ENCODE measurements around the gene GNG8. TPM values are rescaled to one million over a fixed set of nuclear protein-coding genes. Genes with fewer than 3 reads are reported as not detected.

GNG8 gene
- total RNA-seq, 1 donor from 2014 or later: not detected

DNA sequence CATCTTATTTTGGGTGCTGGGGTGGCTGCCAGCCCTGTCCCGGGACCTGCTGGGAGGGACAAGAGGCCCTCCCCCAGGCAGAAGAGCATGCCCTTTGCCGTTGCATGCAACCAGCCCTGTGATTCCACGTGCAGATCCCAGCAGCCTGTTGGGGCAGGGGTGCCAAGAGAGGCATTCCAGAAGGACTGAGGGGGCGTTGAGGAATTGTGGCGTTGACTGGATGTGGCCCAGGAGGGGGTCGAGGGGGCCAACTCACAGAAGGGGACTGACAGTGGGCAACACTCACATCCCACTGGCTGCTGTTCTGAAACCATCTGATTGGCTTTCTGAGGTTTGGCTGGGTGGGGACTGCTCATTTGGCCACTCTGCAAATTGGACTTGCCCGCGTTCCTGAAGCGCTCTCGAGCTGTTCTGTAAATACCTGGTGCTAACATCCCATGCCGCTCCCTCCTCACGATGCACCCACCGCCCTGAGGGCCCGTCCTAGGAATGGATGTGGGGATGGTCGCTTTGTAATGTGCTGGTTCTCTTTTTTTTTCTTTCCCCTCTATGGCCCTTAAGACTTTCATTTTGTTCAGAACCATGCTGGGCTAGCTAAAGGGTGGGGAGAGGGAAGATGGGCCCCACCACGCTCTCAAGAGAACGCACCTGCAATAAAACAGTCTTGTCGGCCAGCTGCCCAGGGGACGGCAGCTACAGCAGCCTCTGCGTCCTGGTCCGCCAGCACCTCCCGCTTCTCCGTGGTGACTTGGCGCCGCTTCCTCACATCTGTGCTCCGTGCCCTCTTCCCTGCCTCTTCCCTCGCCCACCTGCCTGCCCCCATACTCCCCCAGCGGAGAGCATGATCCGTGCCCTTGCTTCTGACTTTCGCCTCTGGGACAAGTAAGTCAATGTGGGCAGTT is 26.2 kb downstream of the GNG8 start:
- ATAC-seq (no peak), DNase-seq (peak; percentile 28)

DNA sequence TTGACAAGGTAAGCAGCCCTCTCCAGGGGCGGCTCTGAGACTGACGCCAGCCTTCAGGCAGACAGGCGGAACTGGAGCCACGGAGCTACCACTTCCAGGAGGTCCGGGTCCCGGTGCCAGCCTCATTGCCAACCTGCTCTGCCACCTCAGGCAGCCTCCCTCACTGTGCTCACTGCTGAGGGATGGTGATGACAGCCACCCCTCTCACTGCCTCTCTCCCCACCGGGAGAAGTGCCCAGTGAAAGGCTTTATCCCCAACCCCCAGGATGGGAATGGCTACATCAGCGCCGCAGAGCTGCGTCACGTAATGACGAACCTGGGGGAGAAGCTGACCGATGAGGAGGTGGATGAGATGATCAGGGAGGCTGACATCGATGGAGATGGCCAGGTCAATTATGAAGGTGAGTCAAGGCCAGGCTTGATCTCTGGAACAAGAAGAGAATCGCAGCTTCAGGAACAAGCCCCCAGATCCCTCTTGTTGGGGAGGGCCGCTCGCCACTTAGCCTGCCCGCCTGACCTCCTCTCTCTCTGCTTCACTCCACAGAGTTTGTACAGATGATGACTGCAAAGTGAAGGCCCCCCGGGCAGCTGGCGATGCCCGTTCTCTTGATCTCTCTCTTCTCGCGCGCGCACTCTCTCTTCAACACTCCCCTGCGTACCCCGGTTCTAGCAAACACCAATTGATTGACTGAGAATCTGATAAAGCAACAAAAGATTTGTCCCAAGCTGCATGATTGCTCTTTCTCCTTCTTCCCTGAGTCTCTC is 27.2 kb downstream of the GNG8 start:
- ATAC-seq: no peak
- no peaks in the 10 kb centered on the region for H3K27me3 ChIP-seq (ENCODE audit: low read depth)
- H3K27ac ChIP-seq: no peak overlapping the region
- intact Hi-C loops (cut with DNase I): loop anchor here (10.0 kb wide), 1 partner anchor 56 kb away; the partner anchor contains the start of gene DACT3
- H3K36me3 ChIP-seq: peaks cover 55% of the 10 kb centered on the region
- peak; percentile 43 for DNase-seq
- H3K4me1 ChIP-seq: peaks cover 20% of the 10 kb centered on the region
- TF ChIP-seq, protein P1, sequence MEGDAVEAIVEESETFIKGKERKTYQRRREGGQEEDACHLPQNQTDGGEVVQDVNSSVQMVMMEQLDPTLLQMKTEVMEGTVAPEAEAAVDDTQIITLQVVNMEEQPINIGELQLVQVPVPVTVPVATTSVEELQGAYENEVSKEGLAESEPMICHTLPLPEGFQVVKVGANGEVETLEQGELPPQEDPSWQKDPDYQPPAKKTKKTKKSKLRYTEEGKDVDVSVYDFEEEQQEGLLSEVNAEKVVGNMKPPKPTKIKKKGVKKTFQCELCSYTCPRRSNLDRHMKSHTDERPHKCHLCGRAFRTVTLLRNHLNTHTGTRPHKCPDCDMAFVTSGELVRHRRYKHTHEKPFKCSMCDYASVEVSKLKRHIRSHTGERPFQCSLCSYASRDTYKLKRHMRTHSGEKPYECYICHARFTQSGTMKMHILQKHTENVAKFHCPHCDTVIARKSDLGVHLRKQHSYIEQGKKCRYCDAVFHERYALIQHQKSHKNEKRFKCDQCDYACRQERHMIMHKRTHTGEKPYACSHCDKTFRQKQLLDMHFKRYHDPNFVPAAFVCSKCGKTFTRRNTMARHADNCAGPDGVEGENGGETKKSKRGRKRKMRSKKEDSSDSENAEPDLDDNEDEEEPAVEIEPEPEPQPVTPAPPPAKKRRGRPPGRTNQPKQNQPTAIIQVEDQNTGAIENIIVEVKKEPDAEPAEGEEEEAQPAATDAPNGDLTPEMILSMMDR (IDR thresholded peaks at IDR 0.05): no peak
- H3K9me3 ChIP-seq: no peaks in the 10 kb centered on the region
- H3K4me3 ChIP-seq: no peak overlapping the region

More for the DNA sequence above, 26.2 kb downstream of the GNG8 start:
- H3K27ac ChIP-seq: no peak overlapping the region
- H3K36me3 ChIP-seq: peaks cover 55% of the 10 kb centered on the region
- intact Hi-C loops (cut with DNase I): loop anchor here (10.0 kb wide), 1 partner anchor 55 kb away; the partner anchor contains the start of gene DACT3
- H3K27me3 ChIP-seq (ENCODE audit: low read depth): no peaks in the 10 kb centered on the region
- H3K4me3 ChIP-seq: no peak overlapping the region
- TF ChIP-seq, protein P1 (IDR thresholded peaks at IDR 0.05): no peak
- peaks cover 14% of the 10 kb centered on the region for H3K4me1 ChIP-seq
- no peaks in the 10 kb centered on the region for H3K9me3 ChIP-seq

DNA sequence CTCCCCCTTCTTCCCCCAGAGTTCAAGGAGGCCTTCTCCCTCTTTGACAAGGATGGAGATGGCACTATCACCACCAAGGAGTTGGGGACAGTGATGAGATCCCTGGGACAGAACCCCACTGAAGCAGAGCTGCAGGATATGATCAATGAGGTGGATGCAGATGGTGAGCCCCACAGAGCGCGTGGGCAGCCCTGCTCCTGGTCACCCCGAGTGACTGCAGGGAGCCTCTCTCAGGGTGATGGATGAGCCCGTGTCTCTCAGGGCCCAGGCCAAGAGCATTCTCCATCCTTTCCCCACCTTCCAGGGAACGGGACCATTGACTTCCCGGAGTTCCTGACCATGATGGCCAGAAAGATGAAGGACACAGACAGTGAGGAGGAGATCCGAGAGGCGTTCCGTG is 27.8 kb downstream of the GNG8 start:
- DNase-seq (no peak), ATAC-seq (no peak)
- peaks cover 26% of the 10 kb centered on the region for H3K4me1 ChIP-seq
- H3K27me3 ChIP-seq (ENCODE audit: low read depth): no peaks in the 10 kb centered on the region
- H3K36me3 ChIP-seq: peaks cover 55% of the 10 kb centered on the region
- no peak overlapping the region for H3K27ac ChIP-seq
- no peaks in the 10 kb centered on the region for H3K9me3 ChIP-seq
- intact Hi-C loops (cut with DNase I): loop anchor here (10.0 kb wide), 1 partner anchor 57 kb away; the partner anchor contains the start of gene DACT3
- TF ChIP-seq, protein P1 (IDR thresholded peaks at IDR 0.05): no peak
- no peak overlapping the region for H3K4me3 ChIP-seq

DNA sequence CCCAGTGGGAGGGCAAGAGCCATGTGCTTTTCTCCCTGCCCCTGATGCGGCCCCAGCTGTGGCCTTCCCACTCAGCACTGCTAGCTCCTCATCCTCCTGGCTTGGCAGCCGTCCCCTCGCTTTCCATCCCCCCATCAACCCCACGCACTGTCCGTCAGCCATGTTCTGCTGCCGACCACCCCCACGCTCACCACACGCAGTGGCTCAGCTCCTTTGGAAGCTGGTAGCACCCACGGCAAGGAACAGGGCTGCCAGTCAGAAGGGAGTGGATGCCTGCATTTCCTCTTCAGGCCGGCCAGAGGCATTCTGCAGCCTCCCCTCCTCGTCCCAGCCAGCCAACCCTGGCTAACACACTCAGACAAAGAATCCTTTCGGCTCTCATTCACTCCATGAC is 28.6 kb downstream of the GNG8 start:
- peak; percentile 27 for DNase-seq
- Histone ChIP-seq H3K27me3 (ENCODE audit: low read depth) (no peaks in the 10 kb centered on the region), H3K36me3 (peaks cover 55% of the 10 kb centered on the region), H3K9me3 (no peaks in the 10 kb centered on the region), H3K27ac (no peak overlapping the region), H3K4me3 (no peak overlapping the region), H3K4me1 (peaks cover 32% of the 10 kb centered on the region)
- ATAC-seq: no peak
- intact Hi-C loops (cut with DNase I): loop anchor here (10.0 kb wide), 1 partner anchor 57 kb away; the partner anchor contains the start of gene DACT3
- TF ChIP-seq, protein P1 (IDR thresholded peaks at IDR 0.05): no peak

DNA sequence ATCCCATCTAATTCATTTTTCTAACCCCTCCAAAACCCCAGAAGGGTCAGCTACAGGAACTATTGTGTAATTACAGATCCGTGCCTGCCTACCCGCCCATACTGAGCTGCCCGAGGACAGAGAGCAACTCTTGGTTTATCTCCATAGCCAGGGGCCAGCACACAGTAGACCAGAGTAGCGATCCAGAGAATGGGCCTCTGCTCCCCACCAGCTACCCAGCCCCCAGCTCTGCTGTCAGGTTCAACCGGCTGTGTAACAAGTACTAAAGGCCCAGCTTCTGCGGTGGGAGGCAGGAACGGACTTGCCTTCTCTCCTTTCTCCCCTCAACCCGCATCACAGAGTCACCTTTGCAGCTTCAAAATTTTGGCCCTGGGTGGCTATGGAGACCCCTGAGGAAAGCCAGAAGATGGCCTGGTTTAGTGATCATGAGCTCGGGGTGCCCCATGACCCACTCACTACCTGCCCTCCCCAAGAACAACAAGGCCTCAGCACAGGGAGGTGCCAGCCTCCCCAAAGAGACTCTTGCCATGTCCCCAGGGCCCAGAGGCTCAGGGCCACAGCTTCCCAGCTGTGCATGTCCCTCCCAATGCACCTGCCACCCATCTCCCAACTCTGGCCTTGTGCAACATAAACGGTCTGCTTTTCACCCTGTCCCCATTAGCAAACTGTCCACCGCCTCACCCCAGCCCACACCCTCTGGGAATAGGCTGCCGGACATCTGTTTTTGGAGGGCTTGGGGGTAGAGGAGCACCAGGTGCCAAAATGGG is 29.1 kb downstream of the GNG8 start:
- intact Hi-C loops (cut with DNase I): loop anchor here (10.0 kb wide), 1 partner anchor 58 kb away; the partner anchor contains the start of gene DACT3

More for the DNA sequence above, 29.1 kb downstream of the GNG8 start:
- peak; percentile 34 for DNase-seq
- Histone ChIP-seq H3K27me3 (ENCODE audit: low read depth) (no peaks in the 10 kb centered on the region), H3K36me3 (peaks cover 55% of the 10 kb centered on the region), H3K27ac (no peak overlapping the region), H3K4me1 (peaks cover 35% of the 10 kb centered on the region), H3K4me3 (no peak overlapping the region), H3K9me3 (no peaks in the 10 kb centered on the region)
- ATAC-seq: no peak
- TF ChIP-seq, protein P1 (IDR thresholded peaks at IDR 0.05): no peak
